ENCODE measurements around the gene TEX28. TPM values are rescaled to one million over a fixed set of nuclear protein-coding genes. Genes with fewer than 3 reads are reported as not detected.

TEX28 gene
- total RNA-seq, 1 donor from 2014 or later: not detected

DNA sequence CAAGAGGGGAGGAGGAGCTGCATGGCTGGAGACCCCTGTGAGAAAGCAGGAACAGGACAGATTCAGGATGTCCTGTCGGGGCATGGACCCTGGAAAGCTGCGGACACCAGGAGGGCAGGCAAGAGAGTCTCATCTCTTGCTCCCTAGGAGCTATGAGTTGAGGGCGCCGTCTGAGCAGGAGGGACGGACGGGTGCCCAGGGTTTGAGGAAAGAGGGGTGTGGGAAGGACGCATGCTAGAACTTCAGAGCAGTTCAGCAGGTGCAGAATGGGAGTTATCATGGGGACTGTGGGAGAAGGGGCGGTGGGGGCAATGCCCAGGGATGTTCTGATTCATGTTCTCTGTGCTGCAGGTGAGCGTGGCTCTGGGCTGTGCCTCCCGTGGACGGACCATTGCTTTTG lies 25.5 kb upstream of the TEX28 start:
- no peak for DNase-seq (ENCODE audit: low spot score, unreplicated experiment)

DNA sequence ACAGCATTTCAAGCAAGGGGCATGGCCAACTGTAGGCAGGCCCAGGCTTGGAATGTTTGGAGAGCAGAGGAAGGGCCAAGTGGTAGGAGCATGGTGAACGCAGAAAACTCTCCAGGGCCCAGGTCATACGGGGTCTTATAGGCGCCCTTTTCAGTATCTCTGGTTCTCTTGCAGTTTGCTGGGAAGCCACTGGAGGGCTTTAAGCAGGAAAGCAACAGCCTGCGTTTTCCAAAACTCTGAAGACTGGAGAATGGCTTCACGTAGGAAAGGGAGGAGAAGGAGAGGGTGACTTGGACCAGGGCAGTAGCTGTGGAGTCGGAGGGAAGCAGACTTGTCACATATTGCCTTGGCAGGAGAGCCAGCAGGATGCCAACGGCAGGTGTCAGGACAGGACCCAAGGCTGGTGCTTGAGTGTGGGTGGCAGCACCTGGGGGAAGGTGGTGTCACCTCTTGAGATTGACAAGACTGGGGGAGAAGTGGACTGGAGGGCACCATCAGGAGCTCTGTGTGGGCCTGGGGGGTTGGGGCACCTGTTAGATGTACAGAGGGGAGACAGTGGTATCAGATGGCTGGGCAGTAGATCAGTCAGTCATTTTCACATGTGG lies 22.6 kb upstream of the TEX28 start:
- Mint-ChIP-seq H3K4me1 (ENCODE audit: low read depth) (no peaks in the 10 kb centered on the region), H3K4me3 (ENCODE audit: low read depth) (no peak overlapping the region), H3K36me3 (ENCODE audit: insufficient read depth) (no peaks in the 10 kb centered on the region), H3K27ac (no peak overlapping the region), H3K9me3 (ENCODE audit: low read depth) (peaks cover 14% of the 10 kb centered on the region), H3K27me3 (peaks cover 13% of the 10 kb centered on the region)
- no peak for DNase-seq (ENCODE audit: low spot score, unreplicated experiment)
- TF ChIP-seq, protein P1, sequence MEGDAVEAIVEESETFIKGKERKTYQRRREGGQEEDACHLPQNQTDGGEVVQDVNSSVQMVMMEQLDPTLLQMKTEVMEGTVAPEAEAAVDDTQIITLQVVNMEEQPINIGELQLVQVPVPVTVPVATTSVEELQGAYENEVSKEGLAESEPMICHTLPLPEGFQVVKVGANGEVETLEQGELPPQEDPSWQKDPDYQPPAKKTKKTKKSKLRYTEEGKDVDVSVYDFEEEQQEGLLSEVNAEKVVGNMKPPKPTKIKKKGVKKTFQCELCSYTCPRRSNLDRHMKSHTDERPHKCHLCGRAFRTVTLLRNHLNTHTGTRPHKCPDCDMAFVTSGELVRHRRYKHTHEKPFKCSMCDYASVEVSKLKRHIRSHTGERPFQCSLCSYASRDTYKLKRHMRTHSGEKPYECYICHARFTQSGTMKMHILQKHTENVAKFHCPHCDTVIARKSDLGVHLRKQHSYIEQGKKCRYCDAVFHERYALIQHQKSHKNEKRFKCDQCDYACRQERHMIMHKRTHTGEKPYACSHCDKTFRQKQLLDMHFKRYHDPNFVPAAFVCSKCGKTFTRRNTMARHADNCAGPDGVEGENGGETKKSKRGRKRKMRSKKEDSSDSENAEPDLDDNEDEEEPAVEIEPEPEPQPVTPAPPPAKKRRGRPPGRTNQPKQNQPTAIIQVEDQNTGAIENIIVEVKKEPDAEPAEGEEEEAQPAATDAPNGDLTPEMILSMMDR (IDR thresholded peaks at IDR 0.05; ENCODE audit: unreplicated experiment): peak; percentile 54

More for the DNA sequence above, 25.5 kb upstream of the TEX28 start:
- TF ChIP-seq, protein P1 (IDR thresholded peaks at IDR 0.05; ENCODE audit: unreplicated experiment): no peak
- Mint-ChIP-seq H3K9me3 (ENCODE audit: low read depth) (peaks cover 21% of the 10 kb centered on the region), H3K4me3 (ENCODE audit: low read depth) (no peak overlapping the region), H3K27me3 (peaks cover 18% of the 10 kb centered on the region), H3K36me3 (ENCODE audit: insufficient read depth) (no peaks in the 10 kb centered on the region), H3K4me1 (ENCODE audit: low read depth) (peaks cover 4% of the 10 kb centered on the region), H3K27ac (no peak overlapping the region)

DNA sequence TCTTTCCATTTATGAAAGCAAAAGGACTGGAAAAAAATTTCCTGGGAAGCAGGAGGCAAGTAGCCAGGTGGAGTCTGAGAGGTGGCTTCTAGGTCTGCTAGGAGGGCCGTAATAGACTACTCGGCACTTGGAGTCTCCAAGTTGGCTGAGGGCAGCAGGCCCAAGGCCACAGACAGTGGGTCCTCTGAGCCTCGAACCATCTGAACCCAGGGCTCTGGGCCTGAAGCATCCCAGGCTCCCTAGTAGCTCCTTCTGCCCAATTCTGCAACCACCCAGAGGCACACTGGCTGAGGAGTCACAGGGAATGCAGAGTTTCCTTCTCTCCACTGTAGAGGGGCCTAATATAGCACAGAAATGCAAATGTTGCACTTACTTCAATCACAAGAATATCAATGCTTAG lies 20.5 kb upstream of the TEX28 start:
- DNase-seq (ENCODE audit: low spot score, unreplicated experiment): no peak
- Mint-ChIP-seq H3K27ac (no peak overlapping the region), H3K27me3 (peaks cover 7% of the 10 kb centered on the region), H3K36me3 (ENCODE audit: insufficient read depth) (no peaks in the 10 kb centered on the region), H3K9me3 (ENCODE audit: low read depth) (peaks cover 19% of the 10 kb centered on the region), H3K4me1 (ENCODE audit: low read depth) (no peaks in the 10 kb centered on the region), H3K4me3 (ENCODE audit: low read depth) (no peak overlapping the region)
- TF ChIP-seq, protein P1 (IDR thresholded peaks at IDR 0.05; ENCODE audit: unreplicated experiment): no peak

DNA sequence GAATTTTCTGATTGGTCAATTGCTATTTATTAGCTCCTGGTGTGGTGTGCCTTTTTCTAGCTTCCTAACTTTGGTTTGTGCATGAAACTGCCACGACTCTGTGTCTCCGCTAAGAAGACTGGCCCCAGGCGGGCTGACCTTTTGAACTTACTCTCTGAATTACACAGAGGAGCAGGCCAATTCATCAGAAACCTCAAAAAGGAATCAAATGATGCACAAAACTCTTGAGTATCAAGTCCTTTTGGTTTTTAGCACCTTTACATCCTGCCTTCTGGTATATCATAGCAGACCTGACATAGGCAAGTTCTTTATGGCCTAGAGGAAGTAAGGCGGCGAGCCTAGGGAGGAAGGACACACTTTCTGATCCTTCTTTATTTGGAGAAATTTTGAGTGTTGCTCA lies 18.2 kb upstream of the TEX28 start:
- TF ChIP-seq, protein P1 (IDR thresholded peaks at IDR 0.05; ENCODE audit: unreplicated experiment): no peak
- no peak for DNase-seq (ENCODE audit: low spot score, unreplicated experiment)
- no peak overlapping the region for H3K27ac Mint-ChIP-seq
- H3K36me3 Mint-ChIP-seq (ENCODE audit: insufficient read depth): no peaks in the 10 kb centered on the region
- peaks cover 13% of the 10 kb centered on the region for H3K9me3 Mint-ChIP-seq (ENCODE audit: low read depth)
- no peak overlapping the region for H3K4me3 Mint-ChIP-seq (ENCODE audit: low read depth)
- H3K4me1 Mint-ChIP-seq (ENCODE audit: low read depth): no peaks in the 10 kb centered on the region
- H3K27me3 Mint-ChIP-seq: peaks cover 2% of the 10 kb centered on the region

DNA sequence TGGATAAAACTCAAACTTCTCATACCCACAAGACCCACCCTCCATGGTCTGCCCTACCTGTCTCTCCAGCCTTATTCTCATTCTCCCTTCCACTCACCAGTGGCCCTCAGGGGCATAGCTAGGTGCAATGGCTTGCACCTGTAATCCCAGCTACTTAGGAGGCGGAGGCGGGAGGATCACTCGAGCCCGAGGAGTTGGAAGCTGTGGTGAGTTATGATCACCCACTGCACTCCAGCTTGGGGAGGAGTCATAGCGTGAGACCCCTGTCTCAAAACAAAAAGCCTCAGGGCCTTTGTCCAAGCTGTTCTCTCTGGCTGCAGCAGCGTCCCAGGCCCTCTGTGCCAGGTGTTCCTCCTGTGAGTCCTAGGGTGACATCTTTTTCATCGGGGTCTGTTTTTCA lies 17.2 kb upstream of the TEX28 start:
- Mint-ChIP-seq H3K4me3 (ENCODE audit: low read depth) (no peak overlapping the region), H3K27me3 (no peaks in the 10 kb centered on the region), H3K36me3 (ENCODE audit: insufficient read depth) (no peaks in the 10 kb centered on the region), H3K9me3 (ENCODE audit: low read depth) (peaks cover 8% of the 10 kb centered on the region), H3K27ac (no peak overlapping the region), H3K4me1 (ENCODE audit: low read depth) (no peaks in the 10 kb centered on the region)
- DNase-seq (ENCODE audit: low spot score, unreplicated experiment): no peak
- TF ChIP-seq, protein P1 (IDR thresholded peaks at IDR 0.05; ENCODE audit: unreplicated experiment): no peak
